ENCODE results near the gene FAM177B. TPM values are rescaled to one million over a fixed set of nuclear protein-coding genes. Genes with fewer than 3 reads are reported as not detected.

Gene FAM177B
- total RNA-seq (2014; rRNA removed; shearing (Covaris generic)): 0.57 TPM in 1 of 2 replicates, not detected in the other
- not detected in 2 replicates for polyA plus RNA-seq (2014; cell fraction: nucleus; rRNA removed)

GRCh38 chr1:222736972-222737371 is at the start of gene FAM177B:
TSS of gene FAM177B (plus strand) at chr1:222737202. CDS start at chr1:222746546, 9,344 bp downstream.
- no peak for DNase-seq (ENCODE audit: extremely low read depth, low read depth)

- DNase-seq (ENCODE audit: extremely low read depth, low read depth): no peak
These were observed 46.0 kb upstream of the FAM177B start for GRCh38 chr1:222691016-222691415.

DNA sequence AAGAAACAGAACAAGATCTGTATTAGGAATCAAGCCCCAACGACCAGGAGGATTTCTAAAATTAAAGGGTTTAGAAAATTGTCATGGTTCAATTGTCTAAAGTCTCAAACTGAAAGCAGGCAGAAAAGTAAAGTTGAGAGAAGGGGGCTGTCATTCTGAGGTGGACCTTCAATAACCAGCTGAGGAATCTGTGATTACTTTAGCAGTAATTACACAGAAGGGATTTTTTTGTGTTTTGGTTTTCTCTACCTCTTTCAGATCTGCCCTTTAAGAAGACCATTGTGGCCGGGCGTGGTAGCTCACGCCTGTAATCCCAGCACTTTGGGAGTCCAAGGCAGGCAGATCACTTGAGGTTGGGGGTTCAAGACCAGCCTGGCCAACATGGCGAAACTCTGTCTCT is 42.1 kb upstream of the FAM177B start:
- DNase-seq (ENCODE audit: extremely low read depth, low read depth): no peak

DNA sequence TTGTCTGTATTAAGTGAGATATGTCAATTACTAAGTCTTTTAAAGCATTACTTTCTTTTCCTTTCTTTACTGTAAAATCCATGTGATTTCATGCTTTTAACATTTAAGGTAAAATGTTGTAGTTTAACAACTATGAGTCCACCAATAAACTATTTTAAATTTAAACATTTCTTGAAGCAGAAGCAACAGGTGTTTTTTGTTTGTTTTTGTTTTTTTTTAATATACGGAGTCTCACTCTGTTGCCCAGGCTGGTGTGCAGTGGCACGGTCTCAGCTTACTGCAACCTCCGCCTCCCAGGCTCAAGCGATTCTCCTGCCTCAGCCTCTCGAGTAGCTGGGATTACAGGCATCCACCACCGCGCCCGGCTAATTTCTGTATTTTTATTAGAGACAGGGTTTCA is 40.3 kb upstream of the FAM177B start:
- DNase-seq (ENCODE audit: extremely low read depth, low read depth): no peak

DNA sequence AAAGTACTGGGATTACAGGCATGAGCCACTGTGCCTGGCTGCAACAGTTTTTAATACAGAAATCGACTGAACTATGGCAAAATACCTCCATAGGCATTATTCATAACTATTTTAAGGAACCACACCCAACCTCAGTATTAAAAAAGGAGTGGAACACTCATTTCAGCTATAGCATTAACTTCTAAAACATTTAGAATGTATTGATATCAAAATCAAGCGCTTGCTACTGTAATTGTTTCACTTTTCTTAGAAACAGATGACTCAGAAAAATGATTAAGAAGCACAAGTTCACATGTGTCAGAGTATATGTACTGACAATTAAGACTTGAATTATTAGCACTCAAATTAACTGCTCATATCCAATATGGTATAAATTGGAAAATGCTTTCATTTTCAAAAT is 39.8 kb upstream of the FAM177B start:
- no peak for DNase-seq (ENCODE audit: extremely low read depth, low read depth)

DNA sequence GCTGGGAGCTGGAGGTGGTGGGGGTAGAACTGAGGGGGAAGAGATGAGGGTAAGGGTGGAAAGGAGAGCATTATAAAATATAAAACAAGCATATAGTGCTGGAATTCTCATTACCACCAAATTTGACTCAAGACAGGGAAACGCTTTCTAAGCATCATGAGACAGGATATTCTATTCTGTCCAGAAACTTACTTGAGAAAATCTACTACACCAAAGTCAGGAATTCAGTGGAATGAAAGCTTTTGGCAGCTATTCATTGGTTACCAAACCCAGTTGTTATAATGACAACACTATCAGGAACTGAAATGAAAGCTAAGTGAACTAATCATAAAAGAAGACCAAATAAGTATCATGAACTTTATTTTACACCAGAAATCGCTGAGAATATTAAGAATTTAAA is 39.2 kb upstream of the FAM177B start:
- no peak for DNase-seq (ENCODE audit: extremely low read depth, low read depth)

- DNase-seq (ENCODE audit: extremely low read depth, low read depth): no peak
These were observed 34.8 kb upstream of the FAM177B start for GRCh38 chr1:222702210-222702609.

GRCh38 chr1:222704260-222704659 is 32.7 kb upstream of the FAM177B start:
- DNase-seq (ENCODE audit: extremely low read depth, low read depth): no peak

DNA sequence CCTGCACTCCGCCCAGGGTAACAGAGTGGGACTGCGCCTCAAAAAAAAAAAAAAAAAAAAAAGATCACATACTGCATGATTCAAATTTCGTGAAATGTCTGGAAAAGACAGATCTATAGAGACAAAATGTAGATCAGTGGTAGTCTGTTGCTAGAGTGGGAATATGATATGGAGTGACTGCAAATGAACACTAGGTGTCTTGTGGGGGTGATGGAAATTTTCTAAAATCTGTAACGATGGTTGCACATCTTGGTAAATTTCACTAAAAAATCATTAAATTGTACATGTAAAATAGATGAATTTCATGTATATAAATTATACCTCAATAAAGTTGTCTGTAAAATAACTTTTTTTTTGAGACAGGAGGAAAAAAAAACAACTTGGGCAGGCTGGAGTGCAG is 30.2 kb upstream of the FAM177B start:
- no peak for DNase-seq (ENCODE audit: extremely low read depth, low read depth)

DNA sequence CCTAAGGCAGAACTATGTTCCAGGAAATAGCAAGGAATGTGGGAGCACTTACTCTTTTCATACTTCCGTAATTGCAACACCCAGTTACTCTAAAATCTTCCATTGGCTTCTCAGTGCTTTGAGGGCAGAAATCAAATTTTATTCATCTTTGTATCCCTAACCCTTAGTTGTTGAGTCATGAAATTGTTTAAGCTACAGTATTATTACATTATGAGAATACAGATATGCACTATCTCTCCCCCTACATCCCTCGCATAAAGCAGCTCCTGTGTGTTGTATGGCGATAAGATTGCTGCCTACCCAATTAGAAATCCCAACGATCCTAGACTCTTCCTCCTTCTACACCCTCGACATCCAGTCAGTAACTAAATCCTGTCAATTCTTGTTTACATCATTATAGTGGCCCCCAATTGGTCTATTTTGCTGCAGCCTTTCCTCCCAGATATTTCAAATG is 27.3 kb upstream of the FAM177B start:
- no peak for DNase-seq (ENCODE audit: extremely low read depth, low read depth)

- DNase-seq (ENCODE audit: extremely low read depth, low read depth): peak; percentile 47
These were observed 25.4 kb upstream of the FAM177B start for GRCh38 chr1:222711319-222712252.

- DNase-seq (ENCODE audit: extremely low read depth, low read depth): peak; percentile 89
These were observed 24.5 kb upstream of the FAM177B start, which contains the start of the genes AIDA and BROX for GRCh38 chr1:222712253-222713090. TSS of gene AIDA (minus strand) at chr1:222712491. CDS start at chr1:222712317, 174 bp downstream. TSS of gene BROX (plus strand) at chr1:222712564. CDS start at chr1:222715700, 3,136 bp downstream.

DNA sequence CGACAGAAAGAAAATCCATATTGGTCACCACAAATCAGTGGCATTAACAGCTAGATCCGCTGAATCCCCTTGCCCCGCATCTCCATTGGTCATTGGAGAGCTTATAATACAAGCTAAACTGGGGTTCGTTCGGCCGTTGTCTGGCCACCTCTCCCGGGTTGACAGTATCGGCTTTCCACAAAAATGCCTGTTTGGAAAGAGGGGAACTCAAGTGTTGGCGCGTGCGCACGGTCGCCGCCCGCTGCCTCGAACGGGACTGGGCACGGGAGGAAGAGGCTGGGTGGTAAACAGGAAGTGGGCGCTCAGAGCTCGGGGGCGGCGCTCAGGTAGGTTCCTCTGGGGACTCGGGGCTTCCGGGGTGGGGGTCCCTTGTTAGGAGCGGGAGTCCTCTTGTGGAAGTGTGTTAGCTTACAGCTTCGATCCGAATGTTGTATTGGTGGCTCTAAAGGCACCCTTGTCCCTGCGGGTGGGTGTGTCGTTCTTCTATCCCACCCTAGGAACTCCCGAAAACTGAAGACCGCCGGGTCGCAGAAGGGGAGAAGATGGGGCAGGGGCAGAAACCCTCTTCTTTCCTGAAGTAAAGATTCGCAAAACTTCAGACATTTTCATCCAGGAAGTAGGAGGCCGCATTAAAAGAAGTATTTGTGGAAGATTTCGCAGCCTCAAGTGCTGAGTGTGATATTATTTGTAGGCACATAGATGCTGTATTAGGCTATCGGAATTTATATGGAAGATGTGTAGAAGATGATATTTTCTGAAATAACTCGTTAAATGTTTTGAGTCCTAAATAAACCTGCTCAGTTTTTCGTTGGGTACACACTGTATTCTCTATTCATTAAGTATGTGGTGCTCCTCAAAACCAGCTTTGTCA is 23.7 kb upstream of the FAM177B start:
- peak; percentile 95 for DNase-seq (ENCODE audit: extremely low read depth, low read depth)

- no peak for DNase-seq (ENCODE audit: extremely low read depth, low read depth)
These were observed 20.6 kb upstream of the FAM177B start for GRCh38 chr1:222716393-222716792.

DNA sequence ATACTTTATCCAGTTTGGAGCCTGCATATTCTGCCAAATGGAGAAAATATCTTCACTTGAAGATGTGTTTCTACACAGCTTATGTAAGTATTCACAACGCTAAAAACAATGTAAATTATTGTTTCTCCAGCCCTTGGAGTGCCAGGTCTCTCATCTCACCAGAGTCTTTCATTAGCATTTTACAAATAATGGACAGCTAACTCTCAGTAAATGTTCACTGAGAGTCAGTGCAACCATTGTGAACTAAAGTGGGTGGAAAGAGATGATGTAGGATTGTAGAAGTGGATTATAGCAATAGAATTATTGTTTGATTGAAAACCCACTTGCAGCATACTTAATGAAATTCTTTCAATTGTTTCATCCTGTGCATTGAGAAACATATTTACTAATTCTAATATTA is 8.3 kb upstream of the FAM177B start:
- DNase-seq (ENCODE audit: extremely low read depth, low read depth): no peak

DNA sequence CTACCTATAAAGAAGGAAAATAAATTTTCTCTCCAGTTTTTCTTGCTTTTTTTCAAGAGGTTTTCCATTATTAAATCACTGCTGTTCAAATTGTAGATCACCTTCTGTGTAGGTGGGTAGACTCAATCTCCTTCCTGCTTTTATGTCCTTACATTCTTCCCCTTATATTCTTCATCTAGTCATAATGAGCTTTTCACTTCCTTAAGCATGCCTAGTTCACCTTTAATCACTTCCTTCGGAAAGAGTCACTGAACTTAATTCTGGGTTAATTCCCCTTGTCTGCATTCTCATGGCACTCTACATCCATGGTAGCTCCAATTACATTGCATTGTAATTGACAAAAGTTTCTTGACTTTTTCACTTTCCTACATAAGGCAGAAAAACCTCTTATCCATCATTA is 6.1 kb upstream of the FAM177B start:
- DNase-seq (ENCODE audit: extremely low read depth, low read depth): no peak

GRCh38 chr1:222732216-222733159 is 4.5 kb upstream of the FAM177B start:
- DNase-seq (ENCODE audit: extremely low read depth, low read depth): no peak

DNA sequence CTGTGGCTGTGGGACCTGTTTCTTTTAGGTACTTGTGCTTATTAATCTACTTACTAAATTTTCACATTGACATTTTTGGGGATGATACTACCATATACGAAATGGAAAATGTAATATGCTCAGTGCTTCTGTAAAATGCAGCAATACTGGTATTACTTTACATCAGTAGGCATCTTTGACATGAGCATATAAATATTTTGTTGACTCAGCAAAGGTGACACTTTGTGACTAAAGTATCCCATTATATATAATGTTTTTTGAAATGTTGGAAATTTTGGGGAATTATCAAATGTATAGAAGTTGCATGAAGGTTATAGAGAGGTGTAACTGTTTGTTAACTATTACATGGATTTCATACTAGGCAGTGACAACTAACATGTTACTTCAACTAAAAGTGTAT is 2.3 kb upstream of the FAM177B start:
- no peak for DNase-seq (ENCODE audit: extremely low read depth, low read depth)

DNA sequence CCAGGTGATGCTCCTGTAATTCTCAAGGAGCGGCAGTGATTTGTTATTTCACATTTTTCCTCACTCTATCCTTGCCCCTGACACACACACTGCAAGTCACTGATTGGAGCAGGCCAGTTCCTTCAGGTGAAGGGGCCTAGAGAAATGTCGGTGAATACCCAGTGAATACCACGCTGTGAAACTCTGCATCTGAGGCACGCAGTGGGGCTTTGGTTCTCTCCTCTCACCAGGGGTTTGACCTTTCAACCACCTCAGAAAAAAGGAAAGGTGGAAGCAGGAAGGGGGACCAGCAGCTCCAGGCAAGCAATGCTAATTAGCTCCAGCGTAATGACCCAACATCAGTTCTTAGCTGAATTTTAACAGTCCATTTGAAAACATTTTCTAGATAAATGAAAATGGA is 532 bp upstream of the FAM177B start:
- DNase-seq (ENCODE audit: extremely low read depth, low read depth): no peak

All from NCI-H460 (cell line).